ENCODE data around the gene MIER3. TPM values are rescaled to one million over a fixed set of nuclear protein-coding genes. Genes with fewer than 3 reads are reported as not detected.

Gene MIER3
- total and polyA plus RNA-seq, 8 donors, result 3.9 to 30.8 (median 8.9) TPM

DNA sequence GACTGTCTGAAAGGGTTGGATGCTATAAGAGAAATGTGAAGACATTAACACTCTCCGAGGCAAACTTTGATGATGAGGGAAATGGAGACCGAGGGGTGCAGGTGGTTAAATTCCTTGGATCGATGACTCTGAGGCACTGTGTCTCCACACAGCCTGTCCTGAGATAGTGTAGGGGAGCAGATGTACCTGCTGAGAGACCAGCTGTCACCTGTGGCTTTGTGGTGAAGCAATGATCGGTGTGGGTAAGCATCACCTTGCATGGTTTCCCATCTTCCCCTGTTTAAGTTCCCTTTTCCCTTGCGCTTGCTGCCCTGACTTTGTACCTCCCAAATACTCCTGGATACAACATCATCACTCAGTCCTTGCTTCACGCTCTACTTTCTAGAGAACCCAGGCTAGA, 9.8 kb upstream of the MIER3 start:
- intact Hi-C loops (cut with DNase I; ENCODE audit: low total_unique reads), result no loop called here
- 84 to 90% (median 87%) methylated on average over 6 of the region's 6 CpGs for WGBS, 5 donors

DNA sequence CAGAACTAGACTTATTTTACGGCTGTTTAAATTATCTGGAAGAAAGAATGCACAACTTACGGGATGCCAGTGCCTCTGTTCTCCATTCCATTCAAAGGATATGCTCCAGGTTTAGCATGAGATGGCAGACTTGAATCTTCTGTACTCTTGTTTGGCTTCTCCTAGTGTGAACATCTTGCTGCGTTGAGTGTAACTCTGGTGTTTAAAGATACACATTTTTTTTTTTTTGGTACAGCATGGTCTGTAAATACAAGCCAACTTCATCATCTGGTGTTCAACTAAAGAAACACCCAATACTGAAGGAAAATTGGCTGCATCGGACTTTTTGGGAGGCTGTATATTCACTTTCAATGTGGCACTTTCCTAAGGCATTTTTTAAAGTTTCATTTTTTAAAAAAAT, 7.4 kb upstream of the MIER3 start:
- intact Hi-C loops (cut with DNase I; ENCODE audit: low total_unique reads), result loop anchor here (10.0 kb wide), 1 partner anchor 55 kb away; the partner anchor contains the start of gene SETD9
- Histone ChIP-seq H3K36me3 (no peaks in the 10 kb centered on the region), H3K4me1 (no peaks in the 10 kb centered on the region), H3K27me3 (peaks cover 0 to 32% (median 0%) of the 10 kb centered on the region in 3 donors), H3K27ac (no peak overlapping the region), H3K9me3 (no peaks in the 10 kb centered on the region), H3K4me3 (no peak overlapping the region)
- 74 to 86% (median 76%) methylated on average over 4 of the region's 4 CpGs for WGBS, 5 donors
- DNase-seq, result no peak
- TF ChIP-seq POLR2A (IDR thresholded peaks at IDR 0.05), result no peak

More for the DNA sequence above, 9.8 kb upstream of the MIER3 start:
- no peaks in the 10 kb centered on the region for H3K36me3 ChIP-seq
- H3K4me1 ChIP-seq, result no peaks in the 10 kb centered on the region
- TF ChIP-seq EP300 (IDR thresholded peaks at IDR 0.05) (no peak), POLR2AphosphoS5 (IDR thresholded peaks at IDR 0.05) (no peak), POLR2A (IDR thresholded peaks at IDR 0.05) (no peak)
- TF ChIP-seq, protein P1, sequence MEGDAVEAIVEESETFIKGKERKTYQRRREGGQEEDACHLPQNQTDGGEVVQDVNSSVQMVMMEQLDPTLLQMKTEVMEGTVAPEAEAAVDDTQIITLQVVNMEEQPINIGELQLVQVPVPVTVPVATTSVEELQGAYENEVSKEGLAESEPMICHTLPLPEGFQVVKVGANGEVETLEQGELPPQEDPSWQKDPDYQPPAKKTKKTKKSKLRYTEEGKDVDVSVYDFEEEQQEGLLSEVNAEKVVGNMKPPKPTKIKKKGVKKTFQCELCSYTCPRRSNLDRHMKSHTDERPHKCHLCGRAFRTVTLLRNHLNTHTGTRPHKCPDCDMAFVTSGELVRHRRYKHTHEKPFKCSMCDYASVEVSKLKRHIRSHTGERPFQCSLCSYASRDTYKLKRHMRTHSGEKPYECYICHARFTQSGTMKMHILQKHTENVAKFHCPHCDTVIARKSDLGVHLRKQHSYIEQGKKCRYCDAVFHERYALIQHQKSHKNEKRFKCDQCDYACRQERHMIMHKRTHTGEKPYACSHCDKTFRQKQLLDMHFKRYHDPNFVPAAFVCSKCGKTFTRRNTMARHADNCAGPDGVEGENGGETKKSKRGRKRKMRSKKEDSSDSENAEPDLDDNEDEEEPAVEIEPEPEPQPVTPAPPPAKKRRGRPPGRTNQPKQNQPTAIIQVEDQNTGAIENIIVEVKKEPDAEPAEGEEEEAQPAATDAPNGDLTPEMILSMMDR (IDR thresholded peaks at IDR 0.05), result no peak
- H3K27me3 ChIP-seq, result peaks cover 0 to 39% (median 5%) of the 10 kb centered on the region in 3 donors
- no peak overlapping the region for H3K4me3 ChIP-seq
- no peak for DNase-seq
- no peaks in the 10 kb centered on the region for H3K9me3 ChIP-seq
- H3K27ac ChIP-seq, result no peak overlapping the region

DNA sequence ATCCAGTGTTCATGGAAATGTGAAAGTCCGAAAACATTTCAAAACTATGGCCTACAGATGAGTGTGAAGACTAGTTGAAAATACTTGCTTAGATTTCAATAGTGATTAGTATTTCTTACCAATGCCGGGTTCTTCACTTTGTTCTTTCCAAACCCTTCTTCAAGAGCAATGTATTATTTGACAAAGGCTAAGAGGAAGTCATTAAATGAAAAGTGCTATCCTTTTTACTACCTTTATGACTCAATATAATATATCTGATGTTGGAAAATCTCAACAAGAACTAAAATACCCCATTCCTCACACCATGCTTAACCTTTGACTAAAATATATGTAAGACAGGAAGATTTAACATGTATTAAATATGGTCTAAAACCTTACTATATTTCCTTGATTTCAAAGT, 6.7 kb upstream of the MIER3 start:
- no peak overlapping the region for H3K4me3 ChIP-seq
- intact Hi-C loops (cut with DNase I; ENCODE audit: low total_unique reads), result loop anchor here (10.0 kb wide), 1 partner anchor 54 kb away; the partner anchor contains the start of gene SETD9
- no peak for TF ChIP-seq POLR2A (IDR thresholded peaks at IDR 0.05)

DNA sequence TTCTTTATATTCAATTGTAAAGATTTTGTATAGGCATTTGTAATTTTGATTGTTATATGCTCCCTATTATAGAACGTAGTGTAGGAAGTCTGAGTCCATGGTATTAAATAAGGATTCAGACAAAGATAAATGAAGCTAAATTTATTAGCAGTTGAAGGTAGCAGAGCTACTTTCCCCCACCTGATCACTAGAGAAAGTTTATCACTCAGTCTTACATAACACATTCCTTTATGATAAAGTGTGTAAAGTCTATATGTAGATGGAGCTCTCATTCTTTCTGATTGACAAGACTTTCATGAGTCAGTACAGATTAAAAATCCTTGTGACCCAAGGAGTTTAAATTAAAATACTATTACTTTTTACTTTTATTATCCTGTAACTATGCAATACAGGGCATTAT, 2.3 kb upstream of the MIER3 start:
- Histone ChIP-seq H3K27ac (no peak overlapping the region), H3K36me3 (no peaks in the 10 kb centered on the region), H3K9me3 (no peaks in the 10 kb centered on the region), H3K4me1 (peaks cover 0 to 26% (median 21%) of the 10 kb centered on the region in 4 donors), H3K27me3 (peaks cover 0 to 9% (median 0%) of the 10 kb centered on the region in 3 donors), H3K4me3 (no peak overlapping the region)
- intact Hi-C loops (cut with DNase I; ENCODE audit: low total_unique reads), result loop anchor here (10.0 kb wide), 1 partner anchor 49 kb away; the partner anchor contains the start of gene SETD9
- 77 to 100% (median 87%) methylated on average over 1 of the region's 1 CpG for WGBS, 5 donors
- DNase-seq, result no peak
- TF ChIP-seq POLR2A (IDR thresholded peaks at IDR 0.05) (no peak), EP300 (IDR thresholded peaks at IDR 0.05) (no peak), POLR2AphosphoS5 (IDR thresholded peaks at IDR 0.05) (no peak)
- TF ChIP-seq, protein P1 (IDR thresholded peaks at IDR 0.05), result no peak

More for the DNA sequence above, 6.7 kb upstream of the MIER3 start:
- WGBS, 5 donors, result 83 to 92% (median 87%) methylated on average over 2 of the region's 2 CpGs
- Histone ChIP-seq H3K36me3 (no peaks in the 10 kb centered on the region), H3K27me3 (peaks cover 0 to 32% (median 0%) of the 10 kb centered on the region in 3 donors), H3K9me3 (no peaks in the 10 kb centered on the region), H3K4me1 (no peaks in the 10 kb centered on the region), H3K27ac (no peak overlapping the region)
- DNase-seq, result no peak

DNA sequence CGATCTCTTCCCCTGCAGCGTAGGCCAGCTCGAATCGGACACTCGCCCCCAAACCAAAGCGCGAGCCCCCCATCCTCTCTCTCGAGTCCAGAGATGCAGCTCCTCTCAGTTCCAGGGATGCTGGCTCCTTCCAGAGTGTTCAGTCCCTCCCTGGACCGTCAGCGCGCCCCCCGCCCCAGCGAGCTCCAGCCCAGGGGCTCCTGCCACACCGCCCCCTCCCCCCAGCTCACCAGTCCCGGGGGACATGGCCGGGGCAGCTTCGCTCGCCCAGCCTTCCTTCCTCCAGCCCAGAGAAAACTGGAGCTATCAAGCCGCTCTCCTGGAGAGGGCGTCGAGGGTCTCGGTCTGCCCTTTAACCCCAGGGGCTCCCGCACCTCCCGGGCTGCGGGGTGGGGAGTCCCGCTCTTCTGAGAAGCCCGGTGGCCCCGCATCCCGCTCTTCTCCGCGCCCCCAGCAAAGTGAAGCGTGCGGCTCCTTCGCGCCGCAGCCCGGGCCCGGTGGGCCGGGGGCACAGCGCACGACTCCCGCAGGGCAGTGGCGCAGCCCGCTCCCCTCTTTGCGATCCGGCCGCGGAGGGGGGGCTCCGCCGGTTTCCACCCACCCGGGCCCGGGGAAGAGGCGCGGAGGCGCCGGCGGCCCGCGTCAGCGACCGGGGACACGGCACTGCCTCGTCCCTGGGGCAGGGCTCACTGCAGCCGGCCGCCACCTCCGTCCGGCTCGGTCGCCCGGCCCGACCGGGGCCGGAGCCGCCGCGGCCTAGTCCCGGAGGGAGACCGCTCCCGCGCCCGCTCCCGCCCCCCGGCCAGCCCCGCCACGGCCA, 587 bp downstream of the MIER3 start:
- WGBS, 5 donors, result 0 to 1% (median 1%) methylated on average over 15 to 85 of the region's 85 CpGs
- intact Hi-C loops (cut with DNase I; ENCODE audit: low total_unique reads), result loop anchor here (10.0 kb wide), 1 partner anchor 47 kb away; the partner anchor contains the start of gene SETD9
- peak in 1 of 2 donors; percentile 77 for DNase-seq
- peaks cover 0 to 35% (median 23%) of the 10 kb centered on the region in 4 donors for H3K4me1 ChIP-seq
- no peaks in the 10 kb centered on the region for H3K9me3 ChIP-seq
- peak overlapping the region; percentile 91 to 100 (median 96) for H3K4me3 ChIP-seq
- peaks cover 0 to 18% (median 14%) of the 10 kb centered on the region in 4 donors for H3K36me3 ChIP-seq
- peaks cover 0 to 9% (median 0%) of the 10 kb centered on the region in 3 donors for H3K27me3 ChIP-seq
- no peak for TF ChIP-seq POLR2AphosphoS5 (IDR thresholded peaks at IDR 0.05)
- TF ChIP-seq, protein P1 (IDR thresholded peaks at IDR 0.05), result no peak
- TF ChIP-seq EP300 (IDR thresholded peaks at IDR 0.05), result no peak
- no peak for TF ChIP-seq POLR2A (IDR thresholded peaks at IDR 0.05)
- H3K27ac ChIP-seq, result peak overlapping the region; percentile 79 to 95 (median 93)
